A549 treated with CORT108297 at 1 μM for 4 hours (cell line): ENCODE results near the gene PCAT6. TPM values are rescaled to one million over a fixed set of nuclear protein-coding genes. Genes with fewer than 3 reads are reported as not detected.

Source experiments
- total RNA-seq: library from RNA; stranded (reverse); fragments of 200-300 nt; extraction: Qiagen RNA extraction; gene quantifications from 5 replicates; pipeline ENCODE4 v1.2.3, GENCODE V29; 2022

PCAT6 gene
- 2.8 to 4.8 TPM (median 3.7 TPM) in 5 replicates for total RNA-seq

GRCh38 chr1:202810615-202811295, at the start of gene PCAT6:
PCAT6 (plus strand) TSS chr1:202810954.

GRCh38 chr1:202807926-202808757, 2.6 kb upstream of the PCAT6 start, which contains the start of gene KDM5B:
KDM5B (minus strand) TSS chr1:202808421; CDS start chr1:202808305, 116 bp downstream.

Other genes with a start within 250 kb of the PCAT6 start
- 0.01 to 0.04 TPM (median 0.03 TPM) in 5 replicates for gene SYT2, start 100.5 kb upstream of the PCAT6 start, total RNA-seq
- 13.9 to 17.4 TPM (median 16.7 TPM) in 5 replicates for gene KDM5B, start 2.5 kb upstream of the PCAT6 start, total RNA-seq
- gene RABIF, start 78.2 kb downstream of the PCAT6 start, total RNA-seq = 14.2 to 15.7 TPM (median 14.6 TPM) in 5 replicates
- gene KLHL12, start 116.3 kb downstream of the PCAT6 start, total RNA-seq = 16.4 to 18.5 TPM (median 16.9 TPM) in 5 replicates
- 59.5 to 66.6 TPM (median 63.9 TPM) in 5 replicates for gene ADIPOR1, start 147.4 kb downstream of the PCAT6 start, total RNA-seq
- gene CYB5R1, start 156.3 kb downstream of the PCAT6 start, total RNA-seq = 21.9 to 23.3 TPM (median 22.0 TPM) in 5 replicates
- 45.2 to 53.4 TPM (median 52.1 TPM) in 5 replicates for gene TMEM183A, start 196.4 kb downstream of the PCAT6 start, total RNA-seq
- gene PPFIA4, start 215.5 kb downstream of the PCAT6 start, total RNA-seq = 0.33 to 0.52 TPM (median 0.44 TPM) in 5 replicates